ENCODE data around the gene QSER1.
"Not testable (repeated sequence)": the region's sequence is repeated elsewhere in the genome, so short reads cannot be mapped to it uniquely, and the experiment has no call there.

DNA sequence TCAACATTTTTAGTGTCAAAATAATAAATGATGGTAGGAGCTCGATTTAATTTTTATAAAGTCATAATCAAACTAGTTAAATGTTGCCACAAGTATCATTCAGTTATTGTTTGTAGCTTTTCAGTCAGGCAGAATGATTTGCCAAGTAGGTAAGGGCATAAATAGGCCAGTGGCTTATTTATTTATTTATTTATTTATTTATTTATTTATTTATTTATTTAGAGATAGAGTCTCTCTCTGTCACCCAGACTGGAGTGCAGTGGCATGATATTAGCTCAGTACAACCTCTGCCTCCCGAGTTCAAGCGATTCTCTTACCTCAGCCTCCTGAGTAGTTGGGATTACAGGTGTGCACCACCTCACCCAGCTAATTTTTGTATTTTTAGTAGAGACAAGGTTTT, 79.6 kb downstream of the QSER1 start:
- TF ChIP-seq POLR2A (IDR thresholded peaks at IDR 0.05; ENCODE audit: low read length); GATA1 (IDR thresholded peaks at IDR 0.05; ENCODE audit: low read depth, low read length): not testable (repeated sequence)

Data from erythroblast (primary cell).